Dendritic cell treated with granulocyte-macrophage colony-stimulating factor and Interleukin-4, amounts not matched to agents 40 ng/mL and 50 ng/mL, for 4 days (primary cell): ENCODE measurements around the gene ABCC4.
"Not testable (repeated sequence)": the region's sequence is repeated elsewhere in the genome, so short reads cannot be mapped to it uniquely, and the experiment has no call there.

ENCODE experiments used
- H3K27ac Mint-ChIP-seq: one replicate; pipeline ENCODE4 v1.8.0; 2022; ENCODE audit warnings: mild to moderate bottlenecking, mixed read lengths
- H3K27me3 Mint-ChIP-seq: one replicate; pipeline ENCODE4 v1.8.0; 2022; ENCODE audit warnings: mild to moderate bottlenecking, mixed read lengths
- H3K36me3 Mint-ChIP-seq: one replicate; pipeline ENCODE4 v1.8.0; 2022; ENCODE audit warnings: low read depth, mixed read lengths
- H3K4me1 Mint-ChIP-seq: one replicate; pipeline ENCODE4 v1.8.0; 2022; ENCODE audit warnings: low read depth, mixed read lengths
- H3K4me3 Mint-ChIP-seq: one replicate; pipeline ENCODE4 v1.8.0; 2022; ENCODE audit warnings: mild to moderate bottlenecking, moderate library complexity, mixed read lengths
- H3K9me3 Mint-ChIP-seq: one replicate; pipeline ENCODE4 v1.8.0; 2022; ENCODE audit warnings: mixed read lengths
- intact Hi-C: fragments of 100-400 bp; cut with micrococcal nuclease; formaldehyde crosslinking; loops from one replicate; pipeline ENCODE4 v1.15.0; 2022

The ABCC4 gene

GRCh38 chr13:95184317-95184716 is 116.9 kb downstream of the ABCC4 start:
- H3K4me1 Mint-ChIP-seq: peaks cover 33% of the 10 kb centered on the region
- intact Hi-C loops: loop anchor here (10.0 kb wide), 2 partner anchors 510 to 650 kb away; no protein-coding TSS in a partner anchor
- no peak overlapping the region for H3K4me3 Mint-ChIP-seq

GRCh38 chr13:95182570-95183265 is 118.5 kb downstream of the ABCC4 start:
- no peaks in the 10 kb centered on the region for H3K9me3 Mint-ChIP-seq
- H3K4me3 Mint-ChIP-seq: no peak overlapping the region
- H3K36me3 Mint-ChIP-seq: peaks cover 3% of the 10 kb centered on the region
- H3K27ac Mint-ChIP-seq: no peak overlapping the region
- H3K27me3 Mint-ChIP-seq: no peaks in the 10 kb centered on the region
- H3K4me1 Mint-ChIP-seq: peaks cover 33% of the 10 kb centered on the region
- intact Hi-C loops: loop anchor here (10.0 kb wide), 2 partner anchors 508 to 652 kb away; no protein-coding TSS in a partner anchor

More at GRCh38 chr13:95184317-95184716, 116.9 kb downstream of the ABCC4 start:
- Mint-ChIP-seq H3K9me3 (no peaks in the 10 kb centered on the region), H3K36me3 (no peaks in the 10 kb centered on the region), H3K27ac (no peak overlapping the region), H3K27me3 (no peaks in the 10 kb centered on the region)

- intact Hi-C loops: loop anchor here (10.0 kb wide), 2 partner anchors 507 to 653 kb away; no protein-coding TSS in a partner anchor
- Mint-ChIP-seq H3K9me3 (no peaks in the 10 kb centered on the region), H3K4me3 (no peak overlapping the region), H3K27me3 (no peaks in the 10 kb centered on the region), H3K36me3 (peaks cover 10% of the 10 kb centered on the region), H3K27ac (peak overlapping the region; percentile 42), H3K4me1 (peaks cover 37% of the 10 kb centered on the region)
Observed at GRCh38 chr13:95181586-95181985, 119.7 kb downstream of the ABCC4 start.

- Mint-ChIP-seq H3K9me3 (no peaks in the 10 kb centered on the region), H3K4me3 (no peak overlapping the region), H3K27me3 (no peaks in the 10 kb centered on the region), H3K4me1 (peaks cover 40% of the 10 kb centered on the region), H3K36me3 (peaks cover 15% of the 10 kb centered on the region), H3K27ac (peak overlapping the region; percentile 40)
- intact Hi-C loops: loop anchor here (10.0 kb wide), 2 partner anchors 506 to 654 kb away; no protein-coding TSS in a partner anchor
Observed at GRCh38 chr13:95180513-95181245, 120.6 kb downstream of the ABCC4 start.

GRCh38 chr13:95176611-95177259 is 124.5 kb downstream of the ABCC4 start:
- H3K9me3 Mint-ChIP-seq: no peaks in the 10 kb centered on the region
- H3K4me1 Mint-ChIP-seq: peaks cover 28% of the 10 kb centered on the region
- H3K36me3 Mint-ChIP-seq: peaks cover 47% of the 10 kb centered on the region
- no peaks in the 10 kb centered on the region for H3K27me3 Mint-ChIP-seq
- no peak overlapping the region for H3K27ac Mint-ChIP-seq
- intact Hi-C loops: no loop called here
- H3K4me3 Mint-ChIP-seq: no peak overlapping the region

- peaks cover 65% of the 10 kb centered on the region for H3K36me3 Mint-ChIP-seq
- H3K27ac Mint-ChIP-seq: no peak overlapping the region
- intact Hi-C loops: no loop called here
- H3K4me1 Mint-ChIP-seq: peaks cover 7% of the 10 kb centered on the region
- no peak overlapping the region for H3K4me3 Mint-ChIP-seq
- H3K27me3 Mint-ChIP-seq: no peaks in the 10 kb centered on the region
- no peaks in the 10 kb centered on the region for H3K9me3 Mint-ChIP-seq
Observed at GRCh38 chr13:95174517-95174916, 126.7 kb downstream of the ABCC4 start.

GRCh38 chr13:95168191-95168590 is 133.1 kb downstream of the ABCC4 start:
- H3K27ac Mint-ChIP-seq: no peak overlapping the region
- H3K4me3 Mint-ChIP-seq: no peak overlapping the region
- intact Hi-C loops: no loop called here
- H3K27me3 Mint-ChIP-seq: no peaks in the 10 kb centered on the region
- peaks cover 75% of the 10 kb centered on the region for H3K36me3 Mint-ChIP-seq
- H3K9me3 Mint-ChIP-seq: no peaks in the 10 kb centered on the region
- no peaks in the 10 kb centered on the region for H3K4me1 Mint-ChIP-seq

GRCh38 chr13:95167003-95167402 is 134.2 kb downstream of the ABCC4 start:
- H3K4me3 Mint-ChIP-seq, H3K9me3 Mint-ChIP-seq, intact Hi-C loops, H3K27ac Mint-ChIP-seq, H3K4me1 Mint-ChIP-seq, H3K27me3 Mint-ChIP-seq: not testable (repeated sequence)
- H3K36me3 Mint-ChIP-seq: peaks cover 69% of the 10 kb centered on the region

- intact Hi-C loops: no loop called here
- no peaks in the 10 kb centered on the region for H3K4me1 Mint-ChIP-seq
- H3K27ac Mint-ChIP-seq: no peak overlapping the region
- H3K27me3 Mint-ChIP-seq: no peaks in the 10 kb centered on the region
- H3K4me3 Mint-ChIP-seq: no peak overlapping the region
- H3K36me3 Mint-ChIP-seq: peaks cover 54% of the 10 kb centered on the region
- no peaks in the 10 kb centered on the region for H3K9me3 Mint-ChIP-seq
Observed at GRCh38 chr13:95164830-95165229, 136.4 kb downstream of the ABCC4 start.

GRCh38 chr13:95160112-95160906 is 140.9 kb downstream of the ABCC4 start:
- Mint-ChIP-seq H3K27me3 (no peaks in the 10 kb centered on the region), H3K4me3 (no peak overlapping the region), H3K27ac (no peak overlapping the region), H3K9me3 (no peaks in the 10 kb centered on the region), H3K4me1 (peaks cover 12% of the 10 kb centered on the region), H3K36me3 (peaks cover 37% of the 10 kb centered on the region)
- intact Hi-C loops: no loop called here

GRCh38 chr13:95159458-95159857 is 141.8 kb downstream of the ABCC4 start:
- Mint-ChIP-seq H3K27ac (no peak overlapping the region), H3K36me3 (peaks cover 30% of the 10 kb centered on the region), H3K4me3 (no peak overlapping the region), H3K9me3 (no peaks in the 10 kb centered on the region), H3K27me3 (no peaks in the 10 kb centered on the region), H3K4me1 (peaks cover 21% of the 10 kb centered on the region)
- intact Hi-C loops: loop anchor here (10.0 kb wide), 1 partner anchor 485 kb away; no protein-coding TSS in a partner anchor

GRCh38 chr13:95156208-95156607 is 145.0 kb downstream of the ABCC4 start:
- no peaks in the 10 kb centered on the region for H3K27me3 Mint-ChIP-seq
- H3K4me1 Mint-ChIP-seq: peaks cover 47% of the 10 kb centered on the region
- no peak overlapping the region for H3K4me3 Mint-ChIP-seq
- H3K36me3 Mint-ChIP-seq: peaks cover 19% of the 10 kb centered on the region
- H3K9me3 Mint-ChIP-seq: no peaks in the 10 kb centered on the region
- intact Hi-C loops: loop anchor here (10.0 kb wide), 1 partner anchor 481 kb away; no protein-coding TSS in a partner anchor
- H3K27ac Mint-ChIP-seq: no peak overlapping the region

GRCh38 chr13:95155504-95155903 is 145.7 kb downstream of the ABCC4 start:
- Mint-ChIP-seq H3K9me3 (no peaks in the 10 kb centered on the region), H3K4me1 (peaks cover 53% of the 10 kb centered on the region), H3K27me3 (no peaks in the 10 kb centered on the region), H3K4me3 (no peak overlapping the region), H3K36me3 (peaks cover 22% of the 10 kb centered on the region), H3K27ac (peak overlapping the region; percentile 33)
- intact Hi-C loops: loop anchor here (10.0 kb wide), 1 partner anchor 481 kb away; no protein-coding TSS in a partner anchor
